NCI-H187 (cell line): ENCODE measurements around the gene MAP2K3.
"Not testable (repeated sequence)": the region's sequence is repeated elsewhere in the genome, so short reads cannot be mapped to it uniquely, and the experiment has no call there.

ENCODE experiments used
- DNase-seq, 2 experiments: peaks; one replicate each; lab custom pipeline; 2025; lab: John Stamatoyannopoulos, UW

MAP2K3 gene

GRCh38 chr17:21310766-21311602 lies 26.5 kb downstream of the MAP2K3 start:
- not testable (repeated sequence) for DNase-seq

- no peak for DNase-seq
These were observed 28.8 kb downstream of the MAP2K3 start for GRCh38 chr17:21313320-21313719.

- DNase-seq = not testable (repeated sequence)
These were observed 29.2 kb downstream of the MAP2K3 start for GRCh38 chr17:21313761-21314160.

GRCh38 chr17:21314261-21314664 lies 29.8 kb downstream of the MAP2K3 start:
- not testable (repeated sequence) for DNase-seq

GRCh38 chr17:21314701-21315111 lies 30.2 kb downstream of the MAP2K3 start:
- DNase-seq = not testable (repeated sequence)

- not testable (repeated sequence) for DNase-seq
These were observed 30.9 kb downstream of the MAP2K3 start for GRCh38 chr17:21315246-21316000.

GRCh38 chr17:21316212-21316886 lies 31.8 kb downstream of the MAP2K3 start:
- DNase-seq = not testable (repeated sequence)

- not testable (repeated sequence) for DNase-seq
These were observed 32.5 kb downstream of the MAP2K3 start for GRCh38 chr17:21316887-21317500.

- not testable (repeated sequence) for DNase-seq
These were observed 33.3 kb downstream of the MAP2K3 start for GRCh38 chr17:21317821-21318220.

GRCh38 chr17:21318439-21318838 lies 33.9 kb downstream of the MAP2K3 start:
- DNase-seq = no peak

- not testable (repeated sequence) for DNase-seq
These were observed 34.3 kb downstream of the MAP2K3 start for GRCh38 chr17:21318856-21319255.

- not testable (repeated sequence) for DNase-seq
These were observed 34.7 kb downstream of the MAP2K3 start for GRCh38 chr17:21319256-21319655.

- DNase-seq = not testable (repeated sequence)
These were observed 35.3 kb downstream of the MAP2K3 start for GRCh38 chr17:21319686-21320375.

- DNase-seq = not testable (repeated sequence)
These were observed 35.9 kb downstream of the MAP2K3 start for GRCh38 chr17:21320430-21320829.

GRCh38 chr17:21321061-21321460 lies 36.5 kb downstream of the MAP2K3 start:
- DNase-seq = not testable (repeated sequence)

- not testable (repeated sequence) for DNase-seq
These were observed 37.3 kb downstream of the MAP2K3 start for GRCh38 chr17:21321744-21322191.

- not testable (repeated sequence) for DNase-seq
These were observed 39.0 kb downstream of the MAP2K3 start for GRCh38 chr17:21323257-21324111.

- DNase-seq = not testable (repeated sequence)
These were observed 40.2 kb downstream of the MAP2K3 start for GRCh38 chr17:21324741-21325140.

GRCh38 chr17:21327921-21328320 lies 43.4 kb downstream of the MAP2K3 start:
- DNase-seq = not testable (repeated sequence)

GRCh38 chr17:21328778-21329177 lies 44.3 kb downstream of the MAP2K3 start:
- not testable (repeated sequence) for DNase-seq
